Gastrocnemius medialis (tissue), 4 donors: Measurements from ENCODE around the gene CDNF.

Experiments used
- CTCF ChIP-seq, 5 experiments: fragments of 450-650 bp in 3 of 5; fragments of 200-600 bp in 2 of 5; sonication (generic) in 2 of 5; IDR thresholded peaks in 4 of 5; conservative IDR thresholded peaks in 1 of 5; 1 replicate in 4 of 5; 2 replicates in 1 of 5; pipeline ENCODE4 v1.5.1; 2016 to 2019; ENCODE audit warnings: antibody characterized with exemption in 5 of 5, mild to moderate bottlenecking in 3 of 5, moderate library complexity in 3 of 5
- POLR2A ChIP-seq, 2 donors: fragments of 450-650 bp; IDR thresholded peaks; one replicate each; pipeline ENCODE4 v1.6.1; 2017; ENCODE audit warnings: antibody characterized with exemption in 2 of 2, mild to moderate bottlenecking in 2 of 2, moderate library complexity in 2 of 2

- TF ChIP-seq CTCF (IDR thresholded peaks at IDR 0.05 in 4 of 5, conservative IDR thresholded peaks at IDR 0.05 in 1 of 5) (no peak), POLR2A (IDR thresholded peaks at IDR 0.05) (no peak)
Observed at GRCh38 chr10:14775656-14776055, 62.2 kb downstream of the CDNF start.
